Panc1 (cell line): ENCODE results near the gene SLC25A41. TPM values are rescaled to one million over a fixed set of nuclear protein-coding genes. Genes with fewer than 3 reads are reported as not detected.

Experiments
- ATAC-seq: fragments of 200-7000 bp; cut with Tn5 transposase; 2 replicates; pipeline ENCODE4 v1.9.1; 2020; ENCODE audit warnings: mild to moderate bottlenecking, moderate library complexity
- BruUV-seq: library from RNA; stranded (reverse); fragments of 400-500 nt; replicated peaks from 2 replicates; lab custom pipeline; 2021; lab: Mats Ljungman, UMichigan
- CTCF ChIA-PET: fragments of 300-600 bp; sonication (Branson Sonifier 250); formaldehyde crosslinking; loops from one replicate; lab custom pipeline; 2022; ENCODE audit warnings: antibody characterized with exemption; lab: Charles Lee
- POLR2A ChIA-PET: fragments of 300-600 bp; sonication (Branson Sonifier 250); formaldehyde crosslinking; loops from one replicate; lab custom pipeline; 2022; ENCODE audit warnings: antibody characterized with exemption; lab: Charles Lee
- DNase-seq: peaks from one replicate; pipeline ENCODE4 v3.0.0-alpha.2; 2010; ENCODE audit warnings: low read depth, low spot score
- H3K27ac ChIP-seq: 2 replicates; pipeline ENCODE4 v1.5.1; 2011; ENCODE audit warnings: mild to moderate bottlenecking, low read length, inconsistent platforms
- H3K27me3 ChIP-seq: fragments of 200-500 bp; sonication (Bioruptor generic); 2 replicates; pipeline ENCODE4 v1.6.0; 2014; ENCODE audit warnings: low read length, inconsistent platforms; ENCODE audit not compliant: control insufficient read depth, insufficient read depth
- H3K36me3 ChIP-seq: fragments of 200-500 bp; sonication (Bioruptor generic); 2 replicates; pipeline ENCODE4 v1.5.1; 2014; ENCODE audit warnings: inconsistent platforms, mild to moderate bottlenecking, low read length, moderate library complexity; ENCODE audit not compliant: control insufficient read depth, insufficient read depth
- H3K4me1 ChIP-seq: 2 replicates; pipeline ENCODE4 v1.5.1; 2011; ENCODE audit warnings: inconsistent platforms, mild to moderate bottlenecking, low read length, moderate library complexity; ENCODE audit not compliant: control insufficient read depth, insufficient read depth
- H3K4me3 ChIP-seq, 2 experiments: 2 replicates each; pipeline ENCODE4 v1.5.1; 2011 to 2012; ENCODE audit warnings: low read depth in 2 of 2, low read length in 2 of 2, mild to moderate bottlenecking in 2 of 2, inconsistent platforms in 1 of 2, moderate library complexity in 1 of 2
- H3K9me3 ChIP-seq: fragments of 200-500 bp; sonication (Bioruptor generic); 2 replicates; pipeline ENCODE4 v1.5.1; 2014; ENCODE audit warnings: low read depth, mild to moderate bottlenecking, inconsistent platforms, low read length, moderate library complexity; ENCODE audit not compliant: control insufficient read depth, insufficient read depth
- POLR2AphosphoS5 ChIP-seq: IDR thresholded peaks from 2 replicates; pipeline ENCODE4 v1.6.1; 2012; ENCODE audit warnings: mild to moderate bottlenecking, low read depth, low read length, moderate library complexity
- SIN3A ChIP-seq: IDR thresholded peaks from 2 replicates; pipeline ENCODE4 v1.6.1; 2012; ENCODE audit warnings: low read depth, mild to moderate bottlenecking, low read length, moderate library complexity, borderline replicate concordance; ENCODE audit not compliant: insufficient read depth
- TCF7L2 ChIP-seq: IDR thresholded peaks from 2 replicates; pipeline ENCODE4 v1.6.1; 2011; ENCODE audit warnings: mild to moderate bottlenecking, low read depth, low read length, inconsistent platforms
- in situ Hi-C: cut with HindIII; loops from 2 replicates; pipeline ENCODE4 v1.10.0; 2016; ENCODE audit warnings: low sequenced_read_pairs, low pct_unique_long_range_greater_than_20kb
- intact Hi-C: fragments of 100-400 bp; cut with micrococcal nuclease; formaldehyde crosslinking; loops from one replicate; pipeline ENCODE4 v1.10.0; 2022; ENCODE audit not compliant: unreplicated experiment
- total RNA-seq: library from RNA; stranded (reverse); gene quantifications from one replicate; pipeline ENCODE4 v1.2.1, GENCODE V29; 2021; ENCODE audit not compliant: unreplicated experiment
- TF ChIP-seq, protein P1 (sequence below): fragments of 450-650 bp; IDR thresholded peaks from 2 replicates; pipeline ENCODE4 v1.5.1; 2017; ENCODE audit warnings: mild to moderate bottlenecking
- TF ChIP-seq, protein P2 (sequence below), 2 experiments: IDR thresholded peaks; 2 replicates each; pipeline ENCODE4 v1.6.1; 2011 to 2012; ENCODE audit warnings: low read depth in 2 of 2, control low read depth in 1 of 2, low read length in 1 of 2, mild to moderate bottlenecking in 1 of 2, moderate library complexity in 1 of 2; ENCODE audit not compliant: insufficient read depth in 1 of 2

The SLC25A41 gene
- total RNA-seq, 1 experiment from 2014 or later: 0.21 TPM

DNA sequence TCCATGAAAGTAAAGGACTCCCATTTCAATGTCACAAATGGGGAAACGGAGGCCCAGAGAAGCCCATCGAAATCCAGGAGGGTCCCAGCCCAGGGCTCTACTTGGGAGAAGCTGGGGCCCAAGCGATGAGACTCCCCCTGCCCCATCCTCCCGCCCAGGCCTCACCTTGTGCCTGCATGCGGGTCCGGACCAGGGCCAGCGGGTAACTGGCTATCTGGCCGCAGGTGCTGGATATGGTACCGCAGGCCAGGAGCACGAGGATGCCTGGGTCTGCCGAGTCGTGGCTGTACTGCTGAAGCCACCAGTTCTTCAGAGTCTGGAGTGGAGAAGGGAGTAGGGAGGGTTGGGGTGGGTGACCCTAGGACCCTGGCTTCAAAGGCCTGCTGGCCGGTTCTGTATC lies 10.4 kb upstream of the SLC25A41 start:
- intact Hi-C loops (no loop called here), in situ Hi-C loops (no loop called here)
- H3K36me3 ChIP-seq: no peaks in the 10 kb centered on the region
- ATAC-seq (no peak), DNase-seq (no peak)
- no peaks in the 10 kb centered on the region for H3K27me3 ChIP-seq
- CTCF ChIA-PET: no interaction called here
- H3K9me3 ChIP-seq: no peaks in the 10 kb centered on the region
- POLR2A ChIA-PET: no interaction called here
- H3K4me3 ChIP-seq: no peak overlapping the region
- no peaks in the 10 kb centered on the region for H3K4me1 ChIP-seq
- TF ChIP-seq, protein P1, sequence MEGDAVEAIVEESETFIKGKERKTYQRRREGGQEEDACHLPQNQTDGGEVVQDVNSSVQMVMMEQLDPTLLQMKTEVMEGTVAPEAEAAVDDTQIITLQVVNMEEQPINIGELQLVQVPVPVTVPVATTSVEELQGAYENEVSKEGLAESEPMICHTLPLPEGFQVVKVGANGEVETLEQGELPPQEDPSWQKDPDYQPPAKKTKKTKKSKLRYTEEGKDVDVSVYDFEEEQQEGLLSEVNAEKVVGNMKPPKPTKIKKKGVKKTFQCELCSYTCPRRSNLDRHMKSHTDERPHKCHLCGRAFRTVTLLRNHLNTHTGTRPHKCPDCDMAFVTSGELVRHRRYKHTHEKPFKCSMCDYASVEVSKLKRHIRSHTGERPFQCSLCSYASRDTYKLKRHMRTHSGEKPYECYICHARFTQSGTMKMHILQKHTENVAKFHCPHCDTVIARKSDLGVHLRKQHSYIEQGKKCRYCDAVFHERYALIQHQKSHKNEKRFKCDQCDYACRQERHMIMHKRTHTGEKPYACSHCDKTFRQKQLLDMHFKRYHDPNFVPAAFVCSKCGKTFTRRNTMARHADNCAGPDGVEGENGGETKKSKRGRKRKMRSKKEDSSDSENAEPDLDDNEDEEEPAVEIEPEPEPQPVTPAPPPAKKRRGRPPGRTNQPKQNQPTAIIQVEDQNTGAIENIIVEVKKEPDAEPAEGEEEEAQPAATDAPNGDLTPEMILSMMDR: no peak
- TF ChIP-seq SIN3A: no peak
- no peak for TF ChIP-seq TCF7L2
- no peak for TF ChIP-seq POLR2AphosphoS5
- TF ChIP-seq, protein P2, sequence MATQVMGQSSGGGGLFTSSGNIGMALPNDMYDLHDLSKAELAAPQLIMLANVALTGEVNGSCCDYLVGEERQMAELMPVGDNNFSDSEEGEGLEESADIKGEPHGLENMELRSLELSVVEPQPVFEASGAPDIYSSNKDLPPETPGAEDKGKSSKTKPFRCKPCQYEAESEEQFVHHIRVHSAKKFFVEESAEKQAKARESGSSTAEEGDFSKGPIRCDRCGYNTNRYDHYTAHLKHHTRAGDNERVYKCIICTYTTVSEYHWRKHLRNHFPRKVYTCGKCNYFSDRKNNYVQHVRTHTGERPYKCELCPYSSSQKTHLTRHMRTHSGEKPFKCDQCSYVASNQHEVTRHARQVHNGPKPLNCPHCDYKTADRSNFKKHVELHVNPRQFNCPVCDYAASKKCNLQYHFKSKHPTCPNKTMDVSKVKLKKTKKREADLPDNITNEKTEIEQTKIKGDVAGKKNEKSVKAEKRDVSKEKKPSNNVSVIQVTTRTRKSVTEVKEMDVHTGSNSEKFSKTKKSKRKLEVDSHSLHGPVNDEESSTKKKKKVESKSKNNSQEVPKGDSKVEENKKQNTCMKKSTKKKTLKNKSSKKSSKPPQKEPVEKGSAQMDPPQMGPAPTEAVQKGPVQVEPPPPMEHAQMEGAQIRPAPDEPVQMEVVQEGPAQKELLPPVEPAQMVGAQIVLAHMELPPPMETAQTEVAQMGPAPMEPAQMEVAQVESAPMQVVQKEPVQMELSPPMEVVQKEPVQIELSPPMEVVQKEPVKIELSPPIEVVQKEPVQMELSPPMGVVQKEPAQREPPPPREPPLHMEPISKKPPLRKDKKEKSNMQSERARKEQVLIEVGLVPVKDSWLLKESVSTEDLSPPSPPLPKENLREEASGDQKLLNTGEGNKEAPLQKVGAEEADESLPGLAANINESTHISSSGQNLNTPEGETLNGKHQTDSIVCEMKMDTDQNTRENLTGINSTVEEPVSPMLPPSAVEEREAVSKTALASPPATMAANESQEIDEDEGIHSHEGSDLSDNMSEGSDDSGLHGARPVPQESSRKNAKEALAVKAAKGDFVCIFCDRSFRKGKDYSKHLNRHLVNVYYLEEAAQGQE (IDR thresholded peaks at IDR 0.05; ENCODE audit: insufficient read depth in 1 of 2, low read depth in 2 of 2, low read length in 1 of 2): no peak
- no TSS peak for BruUV-seq
- H3K27ac ChIP-seq: no peak overlapping the region

GRCh38 chr19:6442087-6442688 lies 8.6 kb upstream of the SLC25A41 start:
- intact Hi-C loops: no loop called here
- no peaks in the 10 kb centered on the region for H3K36me3 ChIP-seq
- POLR2A ChIA-PET: no interaction called here
- no peaks in the 10 kb centered on the region for H3K4me1 ChIP-seq
- H3K4me3 ChIP-seq: no peak overlapping the region
- BruUV-seq: no TSS peak
- H3K9me3 ChIP-seq: no peaks in the 10 kb centered on the region
- no peak overlapping the region for H3K27ac ChIP-seq
- no peak for DNase-seq
- no peaks in the 10 kb centered on the region for H3K27me3 ChIP-seq
- CTCF ChIA-PET: no interaction called here
- TF ChIP-seq SIN3A: no peak
- TF ChIP-seq POLR2AphosphoS5: no peak
- TF ChIP-seq, protein P2 (IDR thresholded peaks at IDR 0.05; ENCODE audit: insufficient read depth in 1 of 2, low read depth in 2 of 2, low read length in 1 of 2): no peak
- TF ChIP-seq TCF7L2: no peak
- TF ChIP-seq, protein P1: no peak
- in situ Hi-C loops: no loop called here
- no peak for ATAC-seq
